Bone marrow (tissue), 2 donors: ENCODE data around the gene MST1.

ENCODE experiments used
- DNase-seq, 2 donors: peaks; one replicate each; lab custom pipeline; 2025; lab: John Stamatoyannopoulos, UW

The MST1 gene

GRCh38 chr3:49689046-49689907 is at the start of gene MST1, which contains the start of gene RNF123:
Gene MST1 (minus strand): TSS chr3:49689474. CDS start chr3:49688691, 783 bp downstream.
Gene RNF123 (plus strand): TSS chr3:49689557. CDS start chr3:49691166, 1,609 bp downstream.
- DNase-seq: no peak

GRCh38 chr3:49738067-49738713 is 48.9 kb upstream of the MST1 start:
- DNase-seq: no peak

GRCh38 chr3:49734752-49735151 is 45.5 kb upstream of the MST1 start:
- no peak for DNase-seq

- no peak for DNase-seq
Measured at GRCh38 chr3:49733551-49733950, 44.3 kb upstream of the MST1 start.

GRCh38 chr3:49732597-49732996 is 43.3 kb upstream of the MST1 start:
- no peak for DNase-seq

- no peak for DNase-seq
Measured at GRCh38 chr3:49729966-49730609, 40.8 kb upstream of the MST1 start.

- DNase-seq: no peak
Measured at GRCh38 chr3:49727924-49728361, 38.7 kb upstream of the MST1 start.

GRCh38 chr3:49727154-49727923 is 38.1 kb upstream of the MST1 start:
- no peak for DNase-seq

- no peak for DNase-seq
Measured at GRCh38 chr3:49725906-49726681, 36.8 kb upstream of the MST1 start.

GRCh38 chr3:49724586-49724985 is 35.3 kb upstream of the MST1 start:
- no peak for DNase-seq

GRCh38 chr3:49723628-49724551 is 34.6 kb upstream of the MST1 start, which contains the start of gene GMPPB:
Gene GMPPB (minus strand): TSS chr3:49723951. CDS start chr3:49723726, 225 bp downstream.
- DNase-seq: peak; percentile 85 to 88

GRCh38 chr3:49723296-49723627 is 34.0 kb upstream of the MST1 start:
- peak in 1 of 2 donors; percentile 47 for DNase-seq

- no peak for DNase-seq
Measured at GRCh38 chr3:49722896-49723295, 33.6 kb upstream of the MST1 start.

GRCh38 chr3:49721896-49722781 is 32.9 kb upstream of the MST1 start:
- DNase-seq: no peak

GRCh38 chr3:49721596-49721895 is 32.3 kb upstream of the MST1 start:
- no peak for DNase-seq

GRCh38 chr3:49720855-49721595 is 31.8 kb upstream of the MST1 start:
- no peak for DNase-seq

GRCh38 chr3:49719214-49719884 is 30.1 kb upstream of the MST1 start, which contains the start of gene AMIGO3:
Gene AMIGO3 (minus strand): TSS chr3:49719684. CDS start chr3:49719465, 219 bp downstream.
- DNase-seq: peak; percentile 81 to 88

GRCh38 chr3:49718858-49719213 is 29.6 kb upstream of the MST1 start:
- no peak for DNase-seq
